DMS153 (cell line): ENCODE data around the gene VMP1.
A peak's percentile ranks its signal among the peaks of the same experiment; 100 is the strongest.

Experiments used
- DNase-seq: peaks from one replicate; lab custom pipeline; 2025; lab: John Stamatoyannopoulos, UW

VMP1 gene

GRCh38 chr17:59707149-59707970 is at the start of gene VMP1, which contains the start of gene PTRH2:
Gene VMP1 (plus strand): TSS chr17:59707654. CDS start chr17:59731447, 23,793 bp downstream.
Gene PTRH2 (minus strand): TSS chr17:59707430. CDS start chr17:59697978, 9,452 bp downstream.
- DNase-seq: peak; percentile 99

GRCh38 chr17:59666235-59666634 is 41.2 kb upstream of the VMP1 start:
- DNase-seq: no peak

- no peak for DNase-seq
Measured at GRCh38 chr17:59668816-59669215, 38.6 kb upstream of the VMP1 start.

- no peak for DNase-seq
Measured at GRCh38 chr17:59669411-59669810, 38.0 kb upstream of the VMP1 start.

- DNase-seq: no peak
Measured at GRCh38 chr17:59669944-59670343, 37.5 kb upstream of the VMP1 start.

GRCh38 chr17:59671386-59671785 is 36.1 kb upstream of the VMP1 start:
- DNase-seq: no peak

GRCh38 chr17:59675231-59675630 is 32.2 kb upstream of the VMP1 start:
- DNase-seq: no peak

GRCh38 chr17:59676716-59677115 is 30.7 kb upstream of the VMP1 start:
- DNase-seq: no peak

- DNase-seq: no peak
Measured at GRCh38 chr17:59678918-59679317, 28.5 kb upstream of the VMP1 start.

- no peak for DNase-seq
Measured at GRCh38 chr17:59680314-59680713, 27.1 kb upstream of the VMP1 start.

- no peak for DNase-seq
Measured at GRCh38 chr17:59683283-59683682, 24.2 kb upstream of the VMP1 start.

GRCh38 chr17:59684967-59685366 is 22.5 kb upstream of the VMP1 start:
- no peak for DNase-seq

GRCh38 chr17:59688008-59688407 is 19.4 kb upstream of the VMP1 start:
- DNase-seq: no peak

GRCh38 chr17:59688496-59688895 is 19.0 kb upstream of the VMP1 start:
- no peak for DNase-seq

GRCh38 chr17:59693582-59693981 is 13.9 kb upstream of the VMP1 start:
- DNase-seq: no peak

- no peak for DNase-seq
Measured at GRCh38 chr17:59694344-59694743, 13.1 kb upstream of the VMP1 start.

GRCh38 chr17:59695945-59696681 is 11.3 kb upstream of the VMP1 start:
- DNase-seq: no peak

GRCh38 chr17:59696682-59697277 is 10.7 kb upstream of the VMP1 start:
- no peak for DNase-seq

GRCh38 chr17:59698143-59698542 is 9.3 kb upstream of the VMP1 start:
- DNase-seq: no peak

- DNase-seq: no peak
Measured at GRCh38 chr17:59699218-59699617, 8.2 kb upstream of the VMP1 start.

- no peak for DNase-seq
Measured at GRCh38 chr17:59699786-59700185, 7.7 kb upstream of the VMP1 start.

- DNase-seq: no peak
Measured at GRCh38 chr17:59702304-59702703, 5.2 kb upstream of the VMP1 start.

- no peak for DNase-seq
Measured at GRCh38 chr17:59707971-59708430, 547 bp downstream of the VMP1 start.
